Measurements from ENCODE around the gene MAZ.

DNA sequence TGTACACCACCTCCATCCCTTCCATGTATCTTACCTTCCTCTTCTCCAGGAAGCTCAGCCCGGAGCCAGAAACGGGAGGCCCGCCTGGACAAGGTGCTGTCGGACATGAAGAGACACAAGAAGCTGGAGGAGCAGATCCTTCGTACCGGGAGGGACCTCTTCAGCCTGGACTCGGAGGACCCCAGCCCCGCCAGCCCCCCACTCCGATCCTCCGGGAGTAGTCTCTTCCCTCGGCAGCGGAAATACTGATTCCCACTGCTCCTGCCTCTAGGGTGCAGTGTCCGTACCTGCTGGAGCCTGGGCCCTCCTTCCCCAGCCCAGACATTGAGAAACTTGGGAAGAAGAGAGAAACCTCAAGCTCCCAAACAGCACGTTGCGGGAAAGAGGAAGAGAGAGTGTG lies 13.2 kb downstream of the MAZ start:
- TF ChIP-seq, protein P1, sequence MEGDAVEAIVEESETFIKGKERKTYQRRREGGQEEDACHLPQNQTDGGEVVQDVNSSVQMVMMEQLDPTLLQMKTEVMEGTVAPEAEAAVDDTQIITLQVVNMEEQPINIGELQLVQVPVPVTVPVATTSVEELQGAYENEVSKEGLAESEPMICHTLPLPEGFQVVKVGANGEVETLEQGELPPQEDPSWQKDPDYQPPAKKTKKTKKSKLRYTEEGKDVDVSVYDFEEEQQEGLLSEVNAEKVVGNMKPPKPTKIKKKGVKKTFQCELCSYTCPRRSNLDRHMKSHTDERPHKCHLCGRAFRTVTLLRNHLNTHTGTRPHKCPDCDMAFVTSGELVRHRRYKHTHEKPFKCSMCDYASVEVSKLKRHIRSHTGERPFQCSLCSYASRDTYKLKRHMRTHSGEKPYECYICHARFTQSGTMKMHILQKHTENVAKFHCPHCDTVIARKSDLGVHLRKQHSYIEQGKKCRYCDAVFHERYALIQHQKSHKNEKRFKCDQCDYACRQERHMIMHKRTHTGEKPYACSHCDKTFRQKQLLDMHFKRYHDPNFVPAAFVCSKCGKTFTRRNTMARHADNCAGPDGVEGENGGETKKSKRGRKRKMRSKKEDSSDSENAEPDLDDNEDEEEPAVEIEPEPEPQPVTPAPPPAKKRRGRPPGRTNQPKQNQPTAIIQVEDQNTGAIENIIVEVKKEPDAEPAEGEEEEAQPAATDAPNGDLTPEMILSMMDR (IDR thresholded peaks at IDR 0.05), result peak in 2 of 7 experiments; percentile 22 to 38
- TF ChIP-seq POLR2AphosphoS5 (IDR thresholded peaks at IDR 0.05), result no peak
- TF ChIP-seq EP300 (IDR thresholded peaks at IDR 0.05), result no peak
- no peak for TF ChIP-seq POLR2A (IDR thresholded peaks at IDR 0.05)
